HG03439 (cell line): ENCODE data around the gene PLCB1.
"Not testable (repeated sequence)": the region's sequence is repeated elsewhere in the genome, so short reads cannot be mapped to it uniquely, and the experiment has no call there.

Experiments
- ATAC-seq: cut with Tn5 transposase; IDR thresholded peaks from one replicate; pipeline ENCODE4 v1.9.1; 2021; ENCODE audit warnings: mild to moderate bottlenecking, moderate library complexity; ENCODE audit not compliant: unreplicated experiment

Gene PLCB1

GRCh38 chr20:8635837-8636236 lies 503.8 kb downstream of the PLCB1 start:
- no peak for ATAC-seq

- ATAC-seq: no peak
Observed at GRCh38 chr20:8639112-8639778, 507.2 kb downstream of the PLCB1 start.

- ATAC-seq: no peak
Observed at GRCh38 chr20:8640461-8640860, 508.4 kb downstream of the PLCB1 start.

- no peak for ATAC-seq
Observed at GRCh38 chr20:8642247-8642646, 510.2 kb downstream of the PLCB1 start.

GRCh38 chr20:8644468-8644867 lies 512.4 kb downstream of the PLCB1 start:
- ATAC-seq: not testable (repeated sequence)

- no peak for ATAC-seq
Observed at GRCh38 chr20:8645326-8645725, 513.3 kb downstream of the PLCB1 start.

- ATAC-seq: no peak
Observed at GRCh38 chr20:8646033-8646441, 514.0 kb downstream of the PLCB1 start.

GRCh38 chr20:8646716-8647115 lies 514.6 kb downstream of the PLCB1 start:
- no peak for ATAC-seq

- ATAC-seq: no peak
Observed at GRCh38 chr20:8647961-8648441, 515.9 kb downstream of the PLCB1 start.

- no peak for ATAC-seq
Observed at GRCh38 chr20:8648466-8648865, 516.4 kb downstream of the PLCB1 start.

- no peak for ATAC-seq
Observed at GRCh38 chr20:8652396-8652795, 520.3 kb downstream of the PLCB1 start.

- ATAC-seq: no peak
Observed at GRCh38 chr20:8654486-8654885, 522.4 kb downstream of the PLCB1 start.

GRCh38 chr20:8656335-8656734 lies 524.3 kb downstream of the PLCB1 start:
- ATAC-seq: no peak

GRCh38 chr20:8657664-8658063 lies 525.6 kb downstream of the PLCB1 start:
- ATAC-seq: no peak

- ATAC-seq: no peak
Observed at GRCh38 chr20:8658103-8658502, 526.0 kb downstream of the PLCB1 start.

- ATAC-seq: no peak
Observed at GRCh38 chr20:8661229-8661952, 529.3 kb downstream of the PLCB1 start.

GRCh38 chr20:8662433-8662954 lies 530.4 kb downstream of the PLCB1 start:
- ATAC-seq: no peak

- no peak for ATAC-seq
Observed at GRCh38 chr20:8663424-8663823, 531.4 kb downstream of the PLCB1 start.

- ATAC-seq: no peak
Observed at GRCh38 chr20:8664778-8665177, 532.7 kb downstream of the PLCB1 start.

- no peak for ATAC-seq
Observed at GRCh38 chr20:8667306-8667705, 535.2 kb downstream of the PLCB1 start.

- no peak for ATAC-seq
Observed at GRCh38 chr20:8670207-8670892, 538.3 kb downstream of the PLCB1 start.

GRCh38 chr20:8670893-8671215 lies 538.8 kb downstream of the PLCB1 start:
- no peak for ATAC-seq
